Right renal cortex interstitium (tissue), 3 donors: ENCODE data around the gene BANF2. TPM values are rescaled to one million over a fixed set of nuclear protein-coding genes. Genes with fewer than 3 reads are reported as not detected.

ENCODE experiments used
- DNase-seq, 3 donors: peaks; one replicate each; pipeline ENCODE4 v3.0.0-alpha.2; 2013; ENCODE audit warnings: low read depth in 3 of 3, low spot score in 2 of 3
- polyA plus RNA-seq, 3 donors: library from polyadenylated mRNA; unstranded; fragments of 120-200 nt; gene quantifications; one replicate each; pipeline ENCODE4 v1.2.1, GENCODE V29; 2013; ENCODE audit not compliant: insufficient read length in 3 of 3

The BANF2 gene
- polyA plus RNA-seq, 3 donors = 0.29 TPM; not detected in 2

DNA sequence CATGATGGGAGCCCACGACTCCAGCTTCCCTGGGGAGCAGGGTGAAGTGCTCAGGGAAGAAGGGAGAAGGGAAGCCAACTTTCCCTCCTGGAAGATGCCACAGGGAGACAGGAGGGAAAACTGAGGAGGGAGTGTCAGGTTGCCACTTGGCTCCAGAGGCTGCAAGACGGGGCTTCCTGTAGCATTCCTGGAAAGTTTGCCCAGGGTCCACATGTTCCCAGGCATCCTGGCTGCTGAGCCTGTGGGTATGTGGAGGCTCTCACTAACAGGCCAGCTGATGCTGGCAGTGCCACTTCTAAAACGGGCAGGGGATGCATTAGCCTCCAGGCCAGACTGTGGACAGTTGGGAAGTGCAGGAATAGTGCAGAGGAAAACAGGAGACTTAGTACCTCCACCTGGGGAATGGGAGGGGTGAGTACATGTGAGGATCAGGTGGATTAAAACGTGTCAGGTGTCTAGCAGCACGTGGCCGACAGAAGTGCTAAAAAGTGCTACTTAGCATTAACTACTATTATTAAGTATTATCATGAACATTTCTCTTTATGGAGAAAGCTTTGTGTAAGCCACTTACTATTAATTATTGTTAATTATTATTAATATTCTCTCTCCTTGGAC, 33.2 kb downstream of the BANF2 start:
- DNase-seq = no peak

DNA sequence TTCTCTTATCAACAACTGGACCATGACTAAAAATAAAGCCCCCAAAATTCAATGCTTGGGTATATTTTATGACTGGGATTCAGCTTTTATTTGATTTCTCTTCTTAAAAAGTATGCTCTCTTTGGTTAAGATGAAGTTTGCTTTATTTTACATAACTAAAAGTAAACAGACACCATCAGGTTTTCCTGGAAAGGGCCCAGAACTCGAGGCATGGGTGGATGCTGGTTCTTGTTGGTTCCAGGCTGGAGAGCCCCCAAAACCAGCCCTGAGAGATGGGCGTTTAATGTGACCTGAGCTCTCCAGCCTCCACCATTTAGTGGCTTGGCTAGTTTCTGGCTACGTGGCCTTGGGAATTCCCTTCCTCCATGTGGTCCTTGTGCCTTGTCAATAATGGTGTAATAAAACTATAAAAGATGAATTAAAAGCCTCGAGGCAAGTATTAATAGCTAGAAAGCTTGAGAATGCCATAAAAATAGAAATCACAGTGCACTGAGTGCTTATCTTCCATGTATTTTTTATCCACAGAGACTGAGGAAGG, 34.1 kb downstream of the BANF2 start:
- DNase-seq = no peak

DNA sequence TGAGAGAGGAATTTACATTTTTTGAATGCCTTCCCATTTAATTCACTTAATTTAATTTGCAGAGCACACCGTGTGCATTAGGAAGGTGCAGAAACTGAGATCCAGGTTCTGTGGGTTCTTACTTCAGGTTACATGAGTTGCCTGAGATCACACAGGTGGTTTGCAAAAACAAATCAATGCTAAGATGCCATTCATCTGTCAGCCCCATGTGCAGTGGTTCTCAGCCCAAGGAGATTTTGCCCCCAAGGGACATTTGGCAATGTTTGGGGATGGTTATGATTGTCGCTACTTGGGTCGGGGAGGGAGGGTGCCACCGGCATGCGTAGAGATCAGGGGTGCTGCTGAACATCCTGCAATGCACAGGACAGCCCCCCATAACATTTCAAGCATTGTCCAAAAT, 34.6 kb downstream of the BANF2 start:
- DNase-seq = no peak

DNA sequence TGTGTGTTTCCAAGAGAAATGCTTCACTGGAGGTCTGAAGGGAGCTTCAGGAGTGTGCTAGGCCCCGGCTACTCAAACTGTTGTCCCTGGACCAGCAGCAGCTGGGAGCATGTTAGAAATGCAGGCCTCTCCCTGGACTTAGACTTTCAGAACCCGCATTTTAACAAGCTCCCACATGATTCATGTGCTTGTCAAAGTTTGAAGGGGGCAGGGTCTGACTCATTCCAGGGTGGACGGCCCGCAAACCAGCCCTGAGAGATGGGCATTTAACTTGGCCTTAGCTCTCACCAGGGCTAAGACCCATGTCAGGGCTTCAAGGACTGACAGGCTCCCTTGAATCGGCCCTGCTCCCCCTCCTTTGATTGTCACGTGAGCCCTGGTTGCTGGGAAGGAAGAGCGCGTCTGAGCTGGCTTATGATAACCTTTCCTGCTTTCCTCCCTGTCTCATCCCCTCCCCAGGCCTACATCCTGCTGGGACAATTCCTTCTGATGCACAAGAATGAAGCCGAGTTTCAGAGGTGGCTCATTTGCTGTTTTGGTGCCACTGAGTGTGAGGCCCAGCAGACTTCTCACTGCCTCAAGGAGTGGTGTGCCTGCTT, 35.5 kb downstream of the BANF2 start:
- DNase-seq = no peak

DNA sequence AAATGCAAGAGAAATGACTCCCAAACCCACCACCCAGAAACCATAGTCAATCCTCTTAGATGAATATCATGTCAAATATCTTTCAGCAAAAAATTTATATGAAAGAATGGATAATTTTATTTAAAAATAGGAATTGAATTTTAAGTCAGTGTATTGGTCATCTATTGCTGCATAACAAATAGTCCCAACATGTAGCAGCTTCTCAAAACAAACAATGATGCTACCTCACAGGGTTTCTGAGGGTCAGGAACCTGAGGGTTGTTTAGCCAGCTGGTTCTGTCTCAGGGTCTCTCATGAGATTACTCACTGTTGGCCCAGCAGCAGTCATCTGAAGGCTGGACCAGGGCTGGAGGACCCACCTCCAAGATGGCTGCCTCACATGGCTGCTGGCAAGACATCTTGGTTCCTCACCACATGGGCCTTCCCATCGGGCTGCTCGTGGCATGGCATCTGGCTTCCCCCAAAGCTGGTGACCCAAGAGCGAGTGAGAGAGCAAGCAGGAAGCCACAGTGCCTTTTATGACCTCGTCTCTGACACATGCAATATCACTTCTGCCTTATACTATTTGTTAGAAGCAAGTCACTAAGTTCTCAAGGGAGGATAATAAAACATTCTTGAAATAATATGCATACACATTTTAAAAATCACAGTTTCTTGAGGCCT, 36.3 kb downstream of the BANF2 start:
- no peak for DNase-seq

DNA sequence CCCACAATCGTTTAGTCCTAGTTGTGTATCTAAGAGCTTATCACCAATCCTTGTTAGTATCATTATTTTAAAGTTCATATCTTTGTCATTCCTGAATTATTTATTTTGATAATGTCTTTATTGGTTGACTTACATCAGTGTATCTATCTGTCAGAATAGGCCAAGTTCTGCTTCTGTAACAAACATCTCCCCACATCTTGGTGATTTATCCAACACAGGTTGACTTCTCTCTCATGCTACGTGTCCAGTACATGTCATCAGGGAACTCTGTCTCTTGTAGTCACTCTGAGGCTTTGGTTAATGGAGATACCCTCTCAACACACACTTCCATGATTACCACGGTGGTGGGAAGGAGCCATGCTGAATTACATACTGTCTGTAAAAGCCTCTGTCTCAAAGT, 38.4 kb downstream of the BANF2 start:
- DNase-seq = no peak

DNA sequence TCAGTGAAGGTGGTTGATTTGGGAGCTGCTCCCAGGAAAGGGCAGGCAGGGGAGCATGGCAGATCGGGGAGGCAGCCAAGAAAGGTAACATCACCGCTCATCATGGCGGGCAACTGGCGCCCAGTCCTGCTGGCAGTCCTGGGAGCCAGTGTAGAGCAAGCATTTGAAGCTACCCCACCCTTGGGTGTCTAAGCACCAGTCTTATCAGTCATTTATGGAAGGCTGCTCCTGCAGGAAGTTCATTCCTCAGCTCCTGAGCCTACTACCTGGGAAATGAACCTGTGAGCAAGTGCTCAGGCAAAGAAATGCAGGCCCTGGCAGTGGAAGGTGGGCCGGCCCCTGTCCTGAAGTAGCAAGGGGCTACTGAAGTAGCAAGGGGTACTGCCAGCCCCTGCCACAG, 41.5 kb downstream of the BANF2 start:
- DNase-seq = no peak

DNA sequence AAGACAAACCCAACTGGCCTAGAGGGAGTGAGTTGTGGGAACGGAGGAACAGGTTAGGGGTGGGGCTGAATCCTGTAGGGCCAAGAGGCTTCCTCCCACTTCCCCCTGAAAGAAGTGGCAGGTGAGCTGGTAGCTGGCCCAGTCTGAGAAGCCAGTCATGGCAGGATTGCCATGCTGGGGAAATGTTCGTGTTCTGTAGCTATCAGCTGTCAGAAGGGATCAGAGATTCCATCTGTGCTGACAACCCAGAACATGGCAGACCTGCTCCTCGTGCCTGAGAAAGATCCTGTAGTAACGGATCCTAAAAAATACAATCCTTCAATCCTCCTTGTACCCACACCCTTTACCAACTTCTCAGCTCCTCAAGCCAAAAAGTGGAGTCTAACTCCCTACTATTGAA, 43.0 kb downstream of the BANF2 start:
- no peak for DNase-seq

DNA sequence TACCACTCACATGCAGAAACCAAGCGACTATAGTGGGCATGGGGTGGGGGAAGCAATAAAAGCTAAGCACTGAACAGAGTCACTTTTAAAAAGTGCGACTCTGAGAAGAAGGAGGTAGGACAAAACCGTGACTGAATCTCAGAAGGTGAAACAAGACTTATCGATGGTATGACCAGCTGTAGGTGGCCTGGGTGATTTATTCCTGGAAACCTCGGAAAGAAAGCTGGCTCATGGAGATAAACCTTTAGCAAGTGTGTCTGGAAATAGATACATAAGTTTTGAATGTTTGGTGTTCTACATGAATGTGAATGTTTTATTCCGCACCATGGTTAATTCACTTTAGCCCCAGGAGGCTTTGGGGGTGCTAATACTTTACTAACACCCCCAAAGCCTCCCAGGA, 43.9 kb downstream of the BANF2 start:
- DNase-seq = no peak

DNA sequence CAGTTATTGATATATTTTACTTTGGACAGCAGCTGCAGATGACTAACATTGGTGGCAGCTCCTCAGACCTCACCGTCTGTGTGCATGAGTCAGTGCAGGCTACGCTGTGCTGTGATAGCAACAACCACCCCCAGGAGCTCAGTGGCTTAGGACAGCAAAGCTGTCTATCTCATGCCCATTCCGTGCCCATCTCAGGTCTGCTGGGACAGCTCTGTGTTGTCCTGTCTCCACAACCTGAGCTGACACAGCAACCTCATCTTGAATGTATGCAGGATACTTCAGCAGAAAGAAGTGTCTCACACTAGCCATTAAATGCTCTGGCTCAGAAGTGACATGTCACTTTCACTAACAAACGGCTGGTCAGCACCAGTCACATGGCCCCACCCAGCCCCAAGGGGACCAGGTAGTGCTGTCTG, 47.7 kb downstream of the BANF2 start:
- DNase-seq = no peak

DNA sequence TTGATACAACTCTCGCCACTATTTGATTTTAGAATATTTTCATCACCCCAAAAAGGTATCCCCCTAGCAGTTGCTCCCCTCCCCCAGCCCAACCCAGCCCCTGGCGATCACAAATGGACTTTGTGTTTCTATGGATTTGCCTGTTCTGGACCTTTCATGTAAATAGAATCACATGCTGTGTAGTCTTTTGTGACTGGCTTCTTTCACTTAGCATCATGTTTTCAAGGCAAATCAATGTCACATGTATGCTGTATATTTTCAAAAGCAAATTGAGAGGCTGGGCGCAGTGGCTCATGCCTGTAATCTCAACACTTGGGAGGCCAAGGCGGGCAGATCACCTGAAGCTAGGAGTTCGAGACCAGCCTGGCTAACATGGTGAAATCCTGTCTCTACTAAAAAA, 48.5 kb downstream of the BANF2 start:
- DNase-seq = no peak

DNA sequence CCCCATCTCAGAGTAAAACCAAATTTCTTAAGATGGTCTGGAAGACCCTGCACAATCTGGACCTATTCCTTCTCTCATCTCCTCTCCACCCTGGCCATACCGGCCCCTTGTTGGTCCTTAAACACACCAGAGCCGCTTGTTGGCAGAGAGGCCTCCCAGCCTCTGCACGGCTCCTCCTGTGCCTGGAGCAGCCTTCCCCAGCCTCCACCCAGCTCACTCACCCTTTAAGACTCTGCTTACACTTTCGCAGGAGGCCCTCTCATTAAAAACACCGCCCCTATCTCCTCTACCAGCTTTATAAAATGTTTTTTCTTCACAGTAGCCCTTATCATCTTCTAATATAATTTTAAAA, 49.8 kb downstream of the BANF2 start:
- DNase-seq = no peak

DNA sequence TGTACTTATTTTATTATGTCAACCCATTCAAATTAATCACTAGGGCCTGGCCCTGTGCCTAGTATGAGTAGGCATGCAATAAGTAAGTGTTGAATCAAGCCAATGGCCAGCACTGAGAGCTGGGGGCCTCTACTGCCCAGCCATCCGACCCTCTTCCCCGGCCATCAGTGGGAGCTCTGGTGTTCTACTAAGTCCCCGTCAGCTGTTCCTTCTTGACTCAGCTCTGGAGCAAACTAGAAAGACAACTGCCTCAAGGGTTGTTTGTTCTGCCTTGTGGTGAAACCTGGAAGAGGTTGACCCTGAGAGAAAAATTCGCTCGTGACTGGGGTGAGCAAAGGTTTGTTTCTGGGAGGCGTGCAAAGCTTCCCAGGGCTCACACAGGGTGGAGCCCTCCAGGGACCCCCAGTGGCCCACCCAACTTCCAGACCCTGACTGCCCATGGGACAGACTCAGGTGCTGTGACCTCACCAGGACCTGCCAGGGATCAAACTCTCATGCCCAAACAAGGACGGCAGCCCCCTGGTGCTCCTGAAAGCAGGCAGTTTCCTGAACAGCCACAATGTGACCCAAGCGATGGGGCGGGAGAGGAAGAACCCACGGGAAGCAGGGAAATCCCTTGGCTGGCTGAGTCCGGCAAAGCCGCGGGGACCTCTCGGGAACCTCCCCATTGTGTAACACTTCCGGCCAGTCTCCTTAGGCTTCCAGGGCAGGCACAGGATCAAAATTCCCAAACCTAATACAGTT, 50.4 kb downstream of the BANF2 start:
- DNase-seq = no peak

DNA sequence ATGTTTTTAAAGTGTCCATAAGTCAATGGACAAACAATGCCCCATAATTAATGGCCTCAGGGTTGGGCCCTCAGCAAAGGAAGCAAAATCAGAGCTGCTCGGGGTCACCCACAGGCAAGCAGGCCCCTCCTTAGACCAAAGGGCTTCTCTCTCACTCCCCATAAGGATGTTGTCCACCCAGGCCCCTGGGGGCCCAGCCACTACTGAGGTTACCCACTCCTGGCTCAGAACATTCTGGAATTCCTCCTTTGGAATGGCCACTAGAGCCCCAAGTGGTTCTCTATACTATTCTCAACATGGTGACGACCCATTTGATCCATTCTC, 50.9 kb downstream of the BANF2 start:
- no peak for DNase-seq

DNA sequence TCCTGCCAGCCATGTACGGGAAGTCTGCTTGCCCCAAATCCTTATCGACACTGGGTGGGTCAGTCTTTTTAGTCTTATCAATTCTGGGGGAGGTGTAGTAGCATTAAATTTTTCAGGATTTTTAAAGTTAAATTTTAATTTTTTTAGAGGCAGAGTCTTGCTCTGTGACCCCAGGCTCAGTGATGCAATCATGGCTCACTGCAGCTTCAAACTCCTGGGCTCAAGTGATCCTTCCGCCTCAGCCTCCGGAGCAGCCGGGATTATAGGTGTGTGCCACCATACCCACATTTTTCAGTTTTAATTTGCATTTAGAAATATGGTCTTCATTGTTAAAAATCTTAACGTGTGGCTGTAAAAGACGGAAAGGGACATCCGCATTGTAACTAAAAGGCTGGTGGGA, 51.9 kb downstream of the BANF2 start:
- no peak for DNase-seq

DNA sequence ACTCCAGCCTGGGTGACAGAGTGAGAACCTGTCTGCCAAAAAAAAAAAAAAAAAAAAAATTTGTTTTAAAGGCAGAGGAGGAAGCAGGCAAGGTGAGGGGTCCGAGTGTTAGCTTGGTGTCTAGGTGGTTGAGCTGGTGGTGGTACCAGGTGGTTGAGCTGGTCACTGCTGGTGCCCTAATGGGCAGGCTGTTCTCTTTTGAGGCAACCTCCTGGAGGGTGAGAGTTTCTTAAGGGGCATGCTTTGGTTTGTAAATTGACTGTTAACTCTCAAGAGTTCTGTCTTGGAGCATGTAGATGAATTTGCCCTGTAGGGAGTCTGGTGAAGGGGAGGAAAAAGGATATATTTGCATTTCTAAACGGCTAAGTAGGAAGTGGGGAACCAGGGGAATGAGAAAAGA, 52.7 kb downstream of the BANF2 start:
- no peak for DNase-seq

DNA sequence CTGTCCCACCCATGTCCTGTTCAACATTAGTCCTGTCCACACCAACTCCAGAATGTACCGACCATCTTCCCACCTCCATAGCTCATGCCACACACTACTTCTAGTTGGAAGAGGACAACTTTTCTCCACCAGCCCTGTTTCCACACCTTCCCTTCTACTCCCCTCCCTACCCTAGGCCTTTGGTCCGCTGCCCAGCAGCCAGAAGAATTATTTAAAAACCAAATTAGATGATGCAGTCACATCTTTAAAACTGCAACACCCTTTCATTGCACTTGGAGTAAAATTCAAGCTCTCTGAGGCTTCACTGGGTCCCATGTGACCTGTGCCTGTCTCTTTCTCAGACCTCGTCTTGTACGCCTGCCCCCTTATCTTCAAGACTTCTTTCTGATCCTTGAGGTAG, 53.8 kb downstream of the BANF2 start:
- no peak for DNase-seq

DNA sequence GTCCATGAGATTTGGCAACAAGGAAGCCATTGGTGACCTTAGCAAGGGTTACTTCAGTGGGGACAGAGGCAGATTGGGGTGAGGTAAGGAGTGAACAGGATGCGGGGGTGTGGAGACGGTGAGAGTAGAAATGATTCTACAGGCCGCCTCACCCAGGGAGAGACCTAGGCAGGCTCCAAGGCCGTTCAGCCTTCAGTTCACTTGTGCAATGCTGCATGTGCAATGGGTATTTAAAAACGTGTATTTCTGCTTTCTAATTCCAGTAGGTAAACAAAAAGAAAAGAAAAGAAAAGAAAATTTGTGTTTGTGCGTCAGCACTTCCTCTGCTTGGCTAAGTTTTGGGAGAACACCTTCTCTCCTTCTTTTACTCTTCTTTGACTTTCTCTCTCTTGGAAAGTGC, 56.8 kb downstream of the BANF2 start:
- no peak for DNase-seq

DNA sequence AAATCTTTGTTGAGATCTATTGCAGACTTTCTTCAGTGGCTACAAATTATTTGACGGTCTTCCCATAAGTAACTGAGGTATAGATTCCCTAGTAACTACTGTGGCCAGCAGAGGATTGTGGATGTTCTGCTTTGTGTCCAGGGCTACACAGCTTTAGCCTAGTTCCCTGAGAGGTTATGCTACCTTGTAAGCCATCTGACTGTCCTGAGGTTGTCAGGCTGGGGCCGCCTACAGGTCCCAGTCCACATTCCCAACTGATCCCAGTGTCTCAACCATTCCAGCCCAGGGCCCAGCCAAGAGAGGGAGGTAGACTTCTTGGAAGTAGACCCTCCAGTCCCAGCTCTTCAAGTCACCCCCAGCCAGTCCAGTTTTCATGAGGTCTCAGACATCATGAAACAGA, 57.7 kb downstream of the BANF2 start:
- no peak for DNase-seq

DNA sequence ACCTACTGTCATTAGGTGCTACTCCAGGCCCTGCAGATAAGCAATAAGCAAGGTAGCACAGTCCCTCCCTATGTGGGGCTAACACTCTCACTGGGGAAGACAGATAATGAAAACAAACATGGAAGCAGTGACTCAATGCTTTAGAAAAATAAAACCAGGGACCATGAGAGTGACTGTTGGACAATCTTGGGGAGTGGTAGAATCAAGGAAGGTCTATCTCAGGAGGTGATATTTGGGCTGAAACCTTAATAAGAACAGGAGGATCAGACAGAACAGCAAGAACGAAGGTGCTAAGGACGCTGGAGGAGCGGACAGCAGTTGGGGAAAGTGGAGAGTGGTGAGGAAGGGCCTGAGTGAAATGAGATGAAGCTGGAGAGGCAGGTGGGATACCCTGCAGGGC, 58.2 kb downstream of the BANF2 start:
- DNase-seq = no peak

DNA sequence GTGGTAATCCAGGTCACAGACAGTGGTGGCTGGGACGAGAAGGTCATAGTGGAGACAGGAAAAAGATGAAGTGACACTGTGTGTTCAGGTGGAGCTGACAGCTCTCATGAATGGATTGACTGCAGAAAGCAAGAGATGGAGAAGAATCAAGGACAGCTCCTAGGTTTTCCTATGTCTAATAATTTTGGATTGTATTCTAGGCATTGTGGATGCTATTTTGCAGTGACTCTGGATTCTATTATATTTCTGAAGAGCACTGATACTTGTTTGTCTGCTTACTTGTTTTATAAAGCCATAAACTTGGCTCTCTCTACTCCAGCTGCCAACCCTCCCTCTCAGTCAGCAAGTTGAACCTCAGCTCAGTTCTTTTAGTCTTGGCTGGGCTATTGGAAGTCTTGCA, 58.7 kb downstream of the BANF2 start:
- no peak for DNase-seq

DNA sequence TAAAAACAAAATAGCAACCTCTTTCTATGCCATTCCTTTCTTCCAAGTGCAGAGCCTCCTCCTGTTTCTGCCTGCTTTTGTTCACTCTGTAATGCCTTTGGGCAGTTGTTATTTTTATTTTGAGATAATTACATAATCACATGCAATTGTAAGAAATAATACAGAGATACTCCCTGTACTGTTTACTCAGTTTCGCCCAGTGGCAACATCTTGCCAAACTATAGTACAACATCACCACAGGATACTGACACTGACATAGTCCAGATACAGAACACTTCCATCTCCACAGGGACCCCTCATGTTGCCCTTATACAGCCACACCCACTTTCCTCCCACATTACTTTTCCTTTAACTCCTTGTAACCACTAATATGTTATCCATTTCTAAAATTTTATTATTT, 59.7 kb downstream of the BANF2 start:
- DNase-seq = no peak
